GM18508 (cell line): ENCODE results near the gene MED27.

Experiments
- ATAC-seq: cut with Tn5 transposase; IDR thresholded peaks from one replicate; pipeline ENCODE4 v1.9.1; 2021; ENCODE audit warnings: moderate number of reproducible peaks; ENCODE audit not compliant: insufficient read depth, unreplicated experiment

The MED27 gene, protein sequence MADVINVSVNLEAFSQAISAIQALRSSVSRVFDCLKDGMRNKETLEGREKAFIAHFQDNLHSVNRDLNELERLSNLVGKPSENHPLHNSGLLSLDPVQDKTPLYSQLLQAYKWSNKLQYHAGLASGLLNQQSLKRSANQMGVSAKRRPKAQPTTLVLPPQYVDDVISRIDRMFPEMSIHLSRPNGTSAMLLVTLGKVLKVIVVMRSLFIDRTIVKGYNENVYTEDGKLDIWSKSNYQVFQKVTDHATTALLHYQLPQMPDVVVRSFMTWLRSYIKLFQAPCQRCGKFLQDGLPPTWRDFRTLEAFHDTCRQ

DNA sequence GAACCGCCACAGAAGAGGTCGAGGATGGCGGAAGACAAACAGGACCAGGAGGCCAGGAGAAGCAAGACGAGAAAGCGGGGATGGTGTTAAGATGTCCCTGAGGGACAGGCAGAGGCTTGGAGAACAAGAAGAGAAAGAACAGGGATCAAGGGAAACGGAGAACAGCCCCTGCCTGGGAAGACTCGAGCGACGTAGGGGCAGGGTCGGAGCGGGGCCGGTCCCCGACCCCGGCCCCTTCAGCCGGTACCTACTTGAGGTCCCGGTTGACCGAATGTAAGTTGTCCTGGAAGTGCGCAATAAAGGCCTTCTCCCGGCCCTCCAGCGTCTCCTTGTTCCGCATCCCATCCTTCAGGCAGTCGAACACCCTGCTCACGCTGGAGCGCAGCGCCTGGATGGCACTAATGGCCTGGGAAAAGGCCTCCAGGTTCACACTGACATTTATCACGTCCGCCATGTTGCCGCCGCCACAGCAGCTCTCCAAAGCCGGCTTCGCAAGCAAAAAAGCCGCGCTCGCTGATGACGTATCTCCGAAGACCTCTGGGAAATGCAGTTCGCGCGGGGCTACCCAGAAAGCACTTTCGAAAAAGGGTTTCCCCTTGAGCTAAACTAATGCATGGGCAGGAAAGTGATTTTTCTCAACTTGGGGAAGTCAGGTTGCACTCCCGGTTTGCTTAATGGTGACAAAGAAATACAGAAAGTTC is at the start of gene MED27:
MED27 (minus strand) TSS at position 477 of the 701 bp plus-strand sequence; CDS start at position 454, 23 bp downstream.
- ATAC-seq, result peak; percentile 74

DNA sequence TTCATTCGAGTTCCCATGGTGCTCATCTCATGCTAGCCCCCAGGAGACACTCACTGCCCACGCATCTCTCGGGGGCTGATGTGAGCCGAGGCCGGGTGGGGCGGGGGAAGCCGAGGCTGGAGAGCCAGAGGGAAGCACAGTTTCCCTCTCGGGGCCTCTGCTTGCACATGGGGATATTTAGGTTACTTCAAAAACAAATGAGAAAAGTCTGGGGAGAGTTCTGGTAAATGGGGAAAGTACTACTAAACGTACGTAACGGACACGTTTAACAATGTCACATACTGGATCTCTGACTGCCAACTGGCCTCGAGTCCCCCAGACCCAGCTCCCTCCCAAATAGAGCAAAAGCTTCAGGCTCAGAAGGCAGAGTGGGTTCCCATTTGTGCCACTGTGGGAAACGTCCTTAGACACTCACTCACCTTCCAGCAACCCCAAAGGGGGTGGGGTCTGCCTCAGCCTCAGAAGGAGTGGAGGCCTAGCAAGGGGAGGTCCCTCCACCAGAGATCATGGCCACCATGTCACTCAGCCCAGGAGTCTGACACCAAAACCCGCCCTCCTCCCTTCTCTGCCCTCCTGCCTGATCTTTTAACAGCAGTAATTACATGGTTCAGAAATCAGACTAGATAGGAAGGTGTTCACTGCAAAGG is 48.3 kb upstream of the MED27 start:
- no peak for ATAC-seq

DNA sequence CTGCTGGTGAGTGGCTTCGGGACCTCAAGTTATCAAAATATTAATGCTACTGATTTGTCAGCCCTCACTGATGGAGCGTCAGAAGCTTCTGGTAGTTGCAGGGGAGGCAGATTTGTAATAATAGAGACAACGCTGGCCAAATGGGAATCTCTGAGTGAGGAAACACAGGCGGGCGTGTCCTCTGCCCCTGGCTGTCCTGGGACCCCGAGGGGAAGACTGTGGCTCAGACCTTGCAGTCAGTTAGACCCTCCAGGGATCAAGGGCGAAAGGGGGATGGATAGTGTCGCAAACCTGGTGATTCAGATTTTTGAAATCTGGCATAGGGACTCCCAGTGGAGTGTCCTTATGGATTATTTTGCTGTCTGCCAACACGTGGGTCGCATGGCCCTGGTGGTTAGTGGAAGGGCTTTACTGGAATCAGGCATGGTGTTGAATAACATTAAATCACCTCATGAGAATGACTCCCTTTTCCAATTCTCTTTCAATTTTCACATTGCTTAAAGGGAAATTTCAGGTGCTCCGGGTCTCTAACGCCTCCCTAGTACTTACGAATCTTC is 47.1 kb upstream of the MED27 start:
- no peak for ATAC-seq

DNA sequence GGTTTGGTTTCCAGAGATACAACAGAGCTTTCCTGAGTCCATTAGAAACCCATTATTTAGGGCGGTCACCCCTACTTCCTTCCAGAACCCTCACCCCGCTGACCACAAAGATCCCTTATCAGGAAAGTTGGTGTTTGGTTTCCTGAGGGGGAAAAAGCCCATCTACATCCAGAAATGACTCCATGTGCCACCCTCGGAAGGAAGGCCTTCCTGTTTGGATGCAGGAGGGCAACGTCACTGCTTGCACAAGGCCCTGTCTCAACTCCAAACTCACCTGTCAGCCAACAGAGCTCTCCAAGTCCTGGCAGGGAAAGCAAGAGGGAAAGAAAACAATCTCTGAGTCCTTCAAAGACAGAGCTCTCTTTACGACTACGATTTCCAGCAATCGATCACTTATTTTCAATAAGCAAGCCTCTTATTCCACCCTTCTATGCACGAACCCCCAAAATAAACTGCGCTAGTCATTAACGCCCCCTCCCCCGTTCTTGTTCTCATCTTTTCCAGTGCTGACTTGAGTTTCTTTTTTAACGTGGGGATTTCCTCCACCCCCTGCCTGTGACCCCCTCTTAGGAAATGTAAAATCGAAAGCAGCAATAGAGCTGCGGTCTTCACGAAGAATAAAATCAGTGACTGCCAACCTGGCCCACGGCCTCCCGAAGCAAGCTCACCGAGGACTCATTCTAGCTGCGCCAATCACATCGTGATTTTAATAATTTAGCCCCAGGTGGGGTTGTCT is 46.4 kb upstream of the MED27 start:
- no peak for ATAC-seq

DNA sequence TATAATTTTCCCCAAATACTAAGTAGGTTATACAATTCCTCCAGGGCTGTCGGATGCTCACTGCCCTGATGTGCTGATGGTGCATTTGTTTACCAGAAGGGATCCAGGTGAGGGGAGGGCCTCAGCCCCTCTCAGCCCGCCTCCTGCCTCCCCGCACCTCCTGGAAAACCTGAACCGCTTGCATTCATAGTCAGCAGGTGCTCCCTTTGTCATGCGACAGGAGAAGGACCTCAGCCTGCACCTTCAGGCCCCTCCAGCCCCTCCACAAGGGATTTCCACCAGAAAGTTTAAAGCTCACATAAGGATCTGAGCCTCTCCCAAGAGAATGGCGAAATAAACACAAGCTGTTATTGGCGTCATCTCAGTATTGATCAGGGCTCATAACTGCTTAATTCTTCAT is 45.7 kb upstream of the MED27 start:
- no peak for ATAC-seq

DNA sequence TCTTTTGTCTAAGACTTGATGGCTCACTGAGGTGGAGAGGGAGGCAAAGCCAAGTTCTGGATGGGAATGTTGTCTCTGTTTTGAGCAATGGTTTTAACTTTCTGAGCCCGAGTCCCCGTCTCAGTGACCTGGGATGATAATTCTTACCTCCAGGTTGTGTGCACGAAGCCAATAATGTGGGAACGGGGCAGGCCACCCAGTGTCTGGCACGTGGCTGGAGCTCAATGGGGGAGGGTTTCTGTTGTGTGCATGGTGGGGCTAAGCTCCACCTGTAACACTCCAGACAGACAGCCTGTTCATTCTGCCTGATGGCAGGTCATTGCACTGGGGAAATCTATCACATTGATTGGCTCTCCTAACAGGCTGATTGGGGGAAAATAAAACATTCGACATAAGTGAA is 45.1 kb upstream of the MED27 start:
- ATAC-seq, result no peak

DNA sequence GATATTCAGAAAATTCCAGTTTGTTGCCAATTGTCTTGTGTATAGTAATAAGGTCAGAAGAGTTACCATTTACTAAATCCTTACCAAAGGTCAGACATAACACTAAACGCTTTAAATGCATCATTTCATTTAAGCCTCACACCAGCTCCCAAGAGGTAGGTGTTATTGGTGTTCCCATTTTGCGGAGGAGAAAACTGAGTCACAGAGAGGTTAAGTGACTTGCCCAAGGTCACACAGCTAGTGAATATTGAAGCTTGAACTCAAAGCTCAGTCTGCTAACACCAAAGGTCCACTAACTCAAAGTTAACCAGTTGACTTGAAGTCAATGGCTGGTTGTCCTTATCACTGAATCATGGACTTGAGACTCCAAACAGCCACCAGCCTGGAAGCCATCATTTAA is 41.4 kb upstream of the MED27 start:
- ATAC-seq, result no peak

DNA sequence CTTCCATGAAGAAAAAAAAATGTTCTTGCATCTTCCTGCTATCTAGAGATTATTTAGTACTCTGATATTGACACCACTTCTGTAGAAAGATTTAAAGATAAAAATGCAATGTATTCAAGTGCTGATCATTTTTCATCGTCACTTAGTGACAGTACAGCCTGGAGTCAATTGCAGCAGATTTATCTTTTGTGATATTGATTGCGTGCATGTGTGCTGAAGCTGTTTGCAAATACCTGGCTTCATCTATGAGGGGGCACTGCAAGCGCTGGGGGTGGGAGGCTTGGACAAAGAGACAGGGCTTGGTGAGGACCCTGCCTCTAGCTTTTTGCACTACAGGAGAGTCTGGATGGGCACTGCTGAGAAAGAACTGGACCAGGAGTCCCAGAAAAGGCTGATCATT is 38.0 kb upstream of the MED27 start:
- ATAC-seq, result no peak

DNA sequence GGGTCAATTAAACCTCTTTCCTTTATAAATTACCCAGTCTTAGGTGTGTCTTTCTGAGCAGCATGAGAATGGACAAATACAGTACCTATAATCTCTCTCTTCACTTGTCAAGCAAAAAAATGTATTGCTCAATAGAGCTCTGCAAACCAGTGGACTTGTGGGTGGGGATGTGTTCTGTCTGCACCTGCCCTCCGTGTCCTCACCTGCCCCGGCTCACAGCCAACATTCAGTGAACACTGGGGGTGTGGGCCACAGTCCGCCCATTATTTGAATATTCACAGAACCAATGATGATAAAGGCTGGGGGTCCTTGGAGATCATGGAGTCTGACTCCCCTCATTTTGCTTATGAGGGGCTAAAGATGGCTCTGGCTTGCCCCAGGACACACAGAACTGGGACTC is 36.9 kb upstream of the MED27 start:
- no peak for ATAC-seq

DNA sequence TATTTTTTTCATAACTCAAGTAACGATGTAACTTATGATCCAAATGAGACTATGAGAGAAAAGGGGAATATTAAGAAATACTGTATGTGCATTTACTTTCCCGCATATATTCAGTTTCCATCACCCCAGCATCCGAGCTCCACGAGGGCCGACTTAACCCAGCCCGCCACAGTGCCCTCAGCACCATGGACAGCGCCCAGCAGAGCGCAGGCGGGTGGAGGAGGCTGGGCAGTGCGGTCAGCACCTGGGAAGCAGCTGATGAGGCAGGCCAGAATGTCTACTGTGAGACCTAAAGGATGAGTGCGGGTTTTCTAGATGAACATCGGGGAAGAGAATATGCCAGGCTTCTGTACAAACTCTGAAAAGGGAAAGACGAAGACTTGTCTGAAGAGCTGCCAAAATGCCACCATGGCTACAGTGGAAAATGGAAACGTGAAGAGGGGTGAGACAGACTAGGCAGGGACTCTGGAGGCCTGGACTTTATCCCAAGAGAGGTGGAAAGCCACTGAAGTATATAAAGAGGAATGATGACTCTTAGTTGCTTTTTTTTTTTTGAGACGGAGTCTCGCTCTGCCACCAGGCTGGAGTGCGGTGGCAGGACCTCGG is 34.5 kb upstream of the MED27 start:
- no peak for ATAC-seq

DNA sequence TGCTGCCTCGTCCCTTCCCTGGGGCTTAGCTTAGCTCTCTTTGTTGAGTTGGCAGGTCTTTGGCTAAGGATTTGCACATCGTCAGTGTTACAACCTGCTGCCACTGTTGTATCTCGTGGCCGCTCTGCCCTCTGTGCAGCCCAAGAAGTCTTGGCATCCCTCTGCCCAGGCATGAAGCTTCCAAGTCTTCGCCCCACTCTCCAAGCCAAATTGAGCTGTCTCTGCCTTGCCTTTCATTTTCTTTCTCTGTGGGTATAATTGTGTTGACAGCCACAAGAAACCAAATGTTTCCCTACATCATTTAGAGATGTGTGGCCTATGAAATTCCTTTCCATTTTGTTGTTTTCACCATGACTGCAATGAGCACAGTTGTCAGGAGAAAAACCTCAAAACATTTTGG is 29.6 kb upstream of the MED27 start:
- no peak for ATAC-seq

DNA sequence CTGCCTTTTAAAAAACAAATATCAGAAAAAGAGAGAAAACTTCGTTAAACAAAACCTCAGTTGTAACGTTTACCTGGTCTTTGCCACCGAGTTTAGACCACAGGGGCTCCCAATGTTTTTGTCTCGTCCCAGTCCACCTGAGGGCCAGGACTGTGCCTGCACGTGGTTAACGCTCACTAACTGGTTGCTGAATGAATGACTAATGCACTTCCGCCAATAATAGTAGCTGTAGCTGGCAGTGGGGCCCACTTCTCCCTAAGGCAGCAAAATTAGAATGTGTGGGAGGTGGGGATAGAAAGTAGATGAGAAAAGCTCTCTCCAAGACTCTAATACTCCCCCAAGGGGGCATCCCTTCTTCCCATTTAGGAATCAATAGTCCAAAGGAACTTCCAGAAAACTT is 29.1 kb upstream of the MED27 start:
- no peak for ATAC-seq

DNA sequence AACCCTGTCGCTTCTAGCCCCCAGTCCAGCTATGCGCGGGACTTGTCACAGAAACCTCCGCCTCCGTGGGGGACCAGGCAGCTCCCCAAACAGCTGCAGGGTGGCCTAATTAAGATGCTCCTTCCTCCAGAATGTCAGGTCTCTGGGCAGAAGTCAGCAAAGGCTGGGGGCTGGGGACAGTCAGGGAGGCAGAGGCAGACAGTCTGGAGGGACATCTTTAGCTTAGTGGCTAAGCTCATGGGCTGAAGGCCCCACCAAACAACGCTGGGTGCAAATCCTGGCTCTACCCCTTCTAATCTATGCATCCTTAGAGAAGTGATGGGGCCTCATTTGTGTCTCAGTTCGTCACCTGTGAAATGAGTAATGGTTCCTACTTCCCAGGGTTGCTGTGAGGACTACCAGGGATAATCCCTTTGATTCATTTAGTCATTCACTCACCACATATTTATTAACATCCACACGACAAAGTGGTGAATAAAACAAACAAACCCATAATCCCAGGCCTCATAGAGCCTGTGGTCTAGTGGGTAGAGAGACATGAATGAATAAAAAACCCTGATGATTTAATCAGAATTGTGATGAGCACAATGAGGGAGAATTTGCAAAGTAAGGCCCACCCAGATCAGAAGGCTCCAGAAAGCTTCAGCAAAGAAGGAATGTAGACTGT is 20.2 kb upstream of the MED27 start:
- no peak for ATAC-seq

DNA sequence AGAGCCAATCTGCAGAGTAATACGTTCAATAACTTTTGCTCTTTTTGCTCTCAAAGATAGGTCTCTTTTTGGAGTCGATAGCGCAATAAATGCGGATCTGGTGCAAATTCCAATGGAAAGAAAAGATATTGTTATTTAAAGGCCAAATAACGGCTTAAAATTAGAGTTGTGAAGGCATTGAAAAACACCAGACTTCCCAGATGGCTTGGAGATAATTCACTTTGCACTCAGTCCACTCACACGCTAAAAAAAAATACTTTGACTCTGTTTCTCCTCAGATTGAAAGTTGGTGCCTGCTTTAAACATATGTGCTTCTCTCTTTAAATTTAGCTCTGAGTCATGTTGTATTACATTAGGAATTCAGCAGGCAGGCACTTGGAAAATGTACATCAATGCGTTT is 19.5 kb upstream of the MED27 start:
- no peak for ATAC-seq

DNA sequence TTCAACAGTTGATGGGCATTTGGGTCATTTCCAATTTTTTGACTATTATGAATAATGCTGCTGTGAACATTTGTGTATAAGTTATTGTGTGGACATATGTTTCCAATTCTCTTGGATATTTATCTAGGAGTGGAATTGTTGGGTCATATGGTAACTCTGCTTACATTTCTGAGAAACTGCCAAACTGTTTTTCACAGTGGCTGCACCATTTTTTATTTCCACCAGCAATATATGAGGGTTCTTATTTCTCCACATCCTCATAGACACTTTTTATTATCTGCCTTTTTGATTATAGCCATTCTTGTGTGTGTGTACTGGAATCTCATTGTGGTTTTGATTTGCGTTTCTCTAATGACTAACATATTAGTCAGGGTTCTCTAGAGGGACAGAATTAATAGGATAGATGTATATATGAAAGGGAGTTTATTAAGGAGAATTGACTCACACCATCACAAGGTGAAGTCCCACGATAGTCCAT is 14.7 kb upstream of the MED27 start:
- no peak for ATAC-seq

DNA sequence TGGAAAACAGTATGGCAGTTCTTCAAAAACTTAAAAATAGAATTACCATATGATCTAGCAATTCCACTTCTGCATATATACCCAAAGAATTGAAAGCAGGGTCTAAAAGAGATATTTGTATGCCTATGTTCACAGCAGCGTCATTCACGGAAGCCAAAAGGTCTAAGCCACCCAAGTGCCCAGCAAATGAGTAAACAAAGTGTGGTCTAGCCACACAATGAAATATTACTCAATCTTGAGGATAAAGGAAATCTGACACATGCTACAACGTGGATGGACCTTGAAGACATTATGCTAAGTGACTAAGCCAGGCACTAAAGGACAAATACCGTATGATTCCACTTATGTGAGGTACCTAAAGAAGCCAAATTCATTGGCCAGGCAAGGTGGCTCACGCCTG is 11.1 kb upstream of the MED27 start:
- ATAC-seq, result no peak

DNA sequence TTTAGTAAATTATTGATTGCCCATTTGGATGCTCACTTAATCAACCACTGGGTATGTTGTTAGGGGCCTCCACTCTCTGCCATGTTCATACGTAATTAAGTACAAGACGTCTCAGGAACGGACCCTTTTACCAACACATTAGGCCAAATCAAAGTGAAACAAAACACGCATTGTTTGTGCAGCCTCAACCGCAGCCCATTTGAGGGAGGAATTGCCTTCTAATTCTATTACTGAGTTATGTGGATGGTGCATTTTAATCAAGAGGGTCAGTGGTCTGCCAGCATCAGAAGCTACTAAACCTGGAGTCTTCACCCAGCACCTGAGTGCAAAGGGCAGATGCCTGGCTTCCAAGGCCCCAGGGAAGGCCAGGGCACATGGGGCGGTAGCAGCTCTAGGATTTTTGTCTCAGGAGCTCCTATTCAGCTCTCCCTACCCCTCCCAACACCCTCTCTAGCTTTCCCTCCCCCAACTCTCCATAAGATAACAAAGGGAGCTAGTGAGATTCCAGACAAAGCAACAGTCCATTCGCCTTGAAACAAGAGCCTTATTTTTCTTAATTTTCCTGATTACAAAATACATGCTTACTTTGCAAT is 7.9 kb upstream of the MED27 start:
- ATAC-seq, result no peak

DNA sequence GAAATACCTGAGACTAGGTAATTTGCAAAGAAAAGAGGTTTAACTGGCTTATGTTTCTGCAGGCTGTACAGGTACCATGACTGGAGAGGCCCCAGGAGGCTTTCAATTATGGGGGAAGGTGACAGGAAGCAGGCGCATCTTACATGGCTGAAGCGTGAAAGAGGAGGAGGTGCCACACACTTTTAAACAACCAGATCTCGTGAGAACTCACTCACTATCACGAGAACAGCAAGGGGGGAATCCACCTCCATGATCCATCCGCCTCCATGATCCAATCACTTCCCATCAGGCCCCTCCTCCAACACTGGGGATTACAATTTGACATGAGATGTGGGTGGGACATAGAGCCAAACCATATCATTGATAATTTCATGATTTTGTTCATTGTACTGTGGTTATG is 2.5 kb upstream of the MED27 start:
- ATAC-seq, result no peak

DNA sequence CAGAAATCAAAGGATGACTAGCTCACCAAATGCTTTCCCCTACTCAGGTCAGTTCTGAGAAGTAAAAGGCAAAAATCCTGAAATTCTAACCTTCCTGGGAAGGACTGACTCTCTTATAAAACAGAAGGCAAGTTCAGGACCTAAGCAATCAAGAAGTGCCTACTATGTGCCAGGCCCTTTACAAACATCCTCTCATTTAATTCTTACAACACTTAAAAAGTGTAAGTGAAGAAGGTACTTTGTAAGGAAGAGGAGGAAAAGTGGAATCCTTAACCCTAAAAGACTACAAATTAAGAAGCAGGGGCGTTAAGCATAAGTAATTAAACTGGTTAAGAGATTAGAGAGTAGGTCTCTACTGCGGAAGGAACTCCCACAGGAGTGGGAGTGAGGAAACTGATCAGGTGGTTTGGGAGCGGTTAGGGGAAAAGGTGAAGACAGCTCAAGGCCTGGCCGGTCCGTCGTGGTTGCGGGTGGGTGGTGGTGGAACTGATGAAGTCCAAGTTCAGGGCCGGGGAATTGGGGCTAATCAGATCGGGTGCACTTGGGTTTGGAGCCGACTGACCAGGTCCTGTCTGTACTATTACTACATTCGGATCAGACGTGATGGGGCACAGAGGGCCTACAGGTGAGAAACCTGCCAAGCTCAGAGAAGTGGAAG is 839 bp downstream of the MED27 start:
- no peak for ATAC-seq
